Measurements from ENCODE around the gene MRPL49.

GRCh38 chr11:65131417-65131776 lies 9.3 kb downstream of the MRPL49 start:
- TF ChIP-seq CTCF (IDR thresholded peaks at IDR 0.05; ENCODE audit: insufficient read depth, low read depth, low read length) (no peak), EZH2 (IDR thresholded peaks at IDR 0.05; ENCODE audit: insufficient read depth, low read length) (no peak)

Data from astrocyte (in vitro differentiated cells and primary cell).